Glomerular visceral epithelial cell (primary cell): ENCODE results near the gene FAAP20.

ENCODE experiments used
- DNase-seq: peaks from one replicate; pipeline ENCODE4 v3.0.0-alpha.2; 2016; ENCODE audit errors: extremely low spot score

FAAP20 gene

GRCh38 chr1:2194898-2195673 is 514 bp upstream of the FAAP20 start:
- peak; percentile 87 for DNase-seq

GRCh38 chr1:2193514-2194281 is 874 bp downstream of the FAAP20 start:
- DNase-seq = peak; percentile 31

- no peak for DNase-seq
Measured at GRCh38 chr1:2192031-2192995, 2.3 kb downstream of the FAAP20 start.

GRCh38 chr1:2190491-2190976 is 4.0 kb downstream of the FAAP20 start:
- DNase-seq = no peak

- peak; percentile 97 for DNase-seq
Measured at GRCh38 chr1:2189459-2190425, 4.8 kb downstream of the FAAP20 start.

GRCh38 chr1:2188336-2188735 is 6.2 kb downstream of the FAAP20 start:
- DNase-seq = no peak

GRCh38 chr1:2187619-2188018 is 7.0 kb downstream of the FAAP20 start:
- no peak for DNase-seq

GRCh38 chr1:2186901-2187300 is 7.7 kb downstream of the FAAP20 start:
- DNase-seq = no peak

- no peak for DNase-seq
Measured at GRCh38 chr1:2185880-2186855, 8.4 kb downstream of the FAAP20 start.

- no peak for DNase-seq
Measured at GRCh38 chr1:2184934-2185333, 9.6 kb downstream of the FAAP20 start.

- DNase-seq = no peak
Measured at GRCh38 chr1:2184531-2184930, 10.0 kb downstream of the FAAP20 start.

GRCh38 chr1:2183937-2184334 is 10.6 kb downstream of the FAAP20 start:
- no peak for DNase-seq

GRCh38 chr1:2182376-2182775 is 12.2 kb downstream of the FAAP20 start:
- no peak for DNase-seq

GRCh38 chr1:2181752-2182151 is 12.8 kb downstream of the FAAP20 start:
- DNase-seq = no peak

- no peak for DNase-seq
Measured at GRCh38 chr1:2181271-2181670, 13.3 kb downstream of the FAAP20 start.

GRCh38 chr1:2180297-2181245 is 14.0 kb downstream of the FAAP20 start:
- peak; percentile 17 for DNase-seq

GRCh38 chr1:2179283-2180013 is 15.1 kb downstream of the FAAP20 start:
- DNase-seq = no peak

- DNase-seq = no peak
Measured at GRCh38 chr1:2178875-2179274, 15.7 kb downstream of the FAAP20 start.
